GM12874 (cell line): ENCODE results near the gene BTNL9.

Source experiments
- TF ChIP-seq, protein P1 (sequence below): IDR thresholded peaks from 2 replicates; pipeline ENCODE4 v1.5.1; 2011; ENCODE audit warnings: low read depth, mild to moderate bottlenecking, control low read depth, low read length, moderate library complexity; ENCODE audit not compliant: insufficient read depth

BTNL9 gene

DNA sequence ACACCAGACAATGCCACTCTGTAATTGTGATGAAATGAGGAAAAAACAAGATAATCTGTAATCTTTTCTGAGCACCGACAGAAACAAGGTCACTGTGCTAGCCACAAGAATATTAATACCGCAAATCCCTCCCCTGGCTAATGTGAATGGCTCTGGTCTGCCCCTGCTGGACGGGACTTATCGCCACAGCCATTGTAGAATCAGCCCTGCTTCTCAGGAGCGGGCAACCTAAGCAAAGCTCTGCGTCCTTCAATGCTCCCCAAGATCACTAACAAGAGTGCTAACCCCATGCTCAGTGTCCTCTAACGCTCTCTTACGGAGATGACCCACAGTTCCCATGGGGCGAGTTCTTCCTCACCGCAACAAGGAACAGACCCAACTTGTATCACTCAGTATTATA lies 48.2 kb downstream of the BTNL9 start:
- TF ChIP-seq, protein P1, sequence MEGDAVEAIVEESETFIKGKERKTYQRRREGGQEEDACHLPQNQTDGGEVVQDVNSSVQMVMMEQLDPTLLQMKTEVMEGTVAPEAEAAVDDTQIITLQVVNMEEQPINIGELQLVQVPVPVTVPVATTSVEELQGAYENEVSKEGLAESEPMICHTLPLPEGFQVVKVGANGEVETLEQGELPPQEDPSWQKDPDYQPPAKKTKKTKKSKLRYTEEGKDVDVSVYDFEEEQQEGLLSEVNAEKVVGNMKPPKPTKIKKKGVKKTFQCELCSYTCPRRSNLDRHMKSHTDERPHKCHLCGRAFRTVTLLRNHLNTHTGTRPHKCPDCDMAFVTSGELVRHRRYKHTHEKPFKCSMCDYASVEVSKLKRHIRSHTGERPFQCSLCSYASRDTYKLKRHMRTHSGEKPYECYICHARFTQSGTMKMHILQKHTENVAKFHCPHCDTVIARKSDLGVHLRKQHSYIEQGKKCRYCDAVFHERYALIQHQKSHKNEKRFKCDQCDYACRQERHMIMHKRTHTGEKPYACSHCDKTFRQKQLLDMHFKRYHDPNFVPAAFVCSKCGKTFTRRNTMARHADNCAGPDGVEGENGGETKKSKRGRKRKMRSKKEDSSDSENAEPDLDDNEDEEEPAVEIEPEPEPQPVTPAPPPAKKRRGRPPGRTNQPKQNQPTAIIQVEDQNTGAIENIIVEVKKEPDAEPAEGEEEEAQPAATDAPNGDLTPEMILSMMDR = peak; percentile 41; the same call in 1 of the 2 replicates

DNA sequence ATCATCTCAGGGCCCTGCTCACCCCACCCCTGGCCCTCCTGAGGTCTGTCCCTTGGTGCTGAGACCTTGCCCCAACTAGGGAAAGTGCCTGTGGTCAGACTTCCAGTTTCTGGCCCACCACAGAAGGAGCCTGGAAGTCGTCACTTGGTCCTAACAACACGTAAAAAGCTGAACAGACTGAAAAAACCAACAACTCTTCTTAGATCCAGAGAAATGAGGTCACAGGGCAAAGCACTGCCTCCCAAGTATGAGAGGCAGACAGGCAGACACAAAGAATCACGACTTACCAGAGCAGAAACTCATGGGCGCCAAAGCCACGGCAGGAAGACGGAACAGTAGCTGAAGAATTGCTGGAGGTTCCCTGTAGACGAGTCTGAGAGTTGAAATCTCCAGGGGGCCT lies 52.4 kb downstream of the BTNL9 start:
- TF ChIP-seq, protein P1 = no peak

DNA sequence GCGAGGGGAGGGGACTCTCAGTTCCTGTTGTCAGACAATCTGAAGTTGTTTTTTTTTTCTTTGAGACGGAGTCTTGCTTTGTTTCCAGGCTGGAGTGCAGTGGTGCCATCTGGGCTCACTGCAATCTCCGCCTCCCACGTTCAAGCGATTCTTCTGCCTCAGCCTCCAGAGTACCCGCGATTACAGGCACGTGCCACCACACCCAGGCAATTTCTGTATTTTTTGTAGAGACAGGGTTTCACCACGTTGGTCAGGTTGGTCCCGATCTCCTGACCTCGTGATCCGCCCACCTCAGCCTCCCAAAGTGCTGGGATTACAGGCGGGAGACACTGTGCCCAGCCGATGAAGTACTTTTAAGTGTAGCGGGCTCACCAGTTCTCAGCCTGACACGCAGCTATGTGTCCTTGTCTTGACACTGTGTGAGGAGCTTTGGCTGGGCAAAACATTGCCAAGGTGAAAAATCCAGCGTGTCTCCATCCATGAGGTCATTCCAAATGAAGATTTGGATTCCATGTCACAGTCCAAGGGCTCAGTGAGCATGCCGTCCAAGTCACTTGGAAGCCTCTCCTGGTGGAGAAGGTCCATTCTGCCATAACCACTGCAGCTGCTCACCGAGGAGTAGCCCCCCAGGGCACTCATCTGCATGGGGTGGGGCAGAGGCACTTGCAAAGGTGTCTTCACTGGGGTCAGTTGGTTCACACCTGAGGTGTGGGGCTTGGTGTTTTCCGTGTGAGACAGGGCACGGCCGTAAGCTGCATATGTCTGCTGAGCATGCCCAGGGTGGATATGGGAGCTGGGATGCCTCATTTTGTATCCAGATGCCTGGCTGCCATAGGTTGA lies 58.9 kb downstream of the BTNL9 start:
- TF ChIP-seq, protein P1 = no peak

DNA sequence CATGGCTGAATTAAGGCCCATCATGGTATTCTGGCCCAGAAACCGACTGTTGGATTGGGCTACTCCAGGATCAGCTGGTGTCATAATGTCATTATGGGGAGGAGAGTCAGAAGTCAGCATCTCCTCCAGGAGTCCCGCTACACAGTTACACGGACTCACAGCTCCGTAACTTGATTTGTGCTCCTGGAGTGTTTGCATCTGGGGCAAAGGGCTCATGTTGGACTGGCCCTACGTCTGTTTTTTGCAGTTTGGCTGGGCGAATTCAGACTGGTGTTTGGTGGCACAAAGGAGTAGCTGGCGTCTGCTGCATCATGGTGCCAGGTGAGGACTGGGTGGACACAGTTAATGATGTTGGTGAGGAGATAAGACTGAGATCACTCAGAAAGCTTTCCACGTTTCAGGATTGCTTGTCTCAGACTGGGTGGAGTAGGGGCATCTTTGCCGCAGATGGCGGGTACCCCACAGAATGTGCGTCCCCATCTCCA lies 59.6 kb downstream of the BTNL9 start:
- TF ChIP-seq, protein P1 = no peak

DNA sequence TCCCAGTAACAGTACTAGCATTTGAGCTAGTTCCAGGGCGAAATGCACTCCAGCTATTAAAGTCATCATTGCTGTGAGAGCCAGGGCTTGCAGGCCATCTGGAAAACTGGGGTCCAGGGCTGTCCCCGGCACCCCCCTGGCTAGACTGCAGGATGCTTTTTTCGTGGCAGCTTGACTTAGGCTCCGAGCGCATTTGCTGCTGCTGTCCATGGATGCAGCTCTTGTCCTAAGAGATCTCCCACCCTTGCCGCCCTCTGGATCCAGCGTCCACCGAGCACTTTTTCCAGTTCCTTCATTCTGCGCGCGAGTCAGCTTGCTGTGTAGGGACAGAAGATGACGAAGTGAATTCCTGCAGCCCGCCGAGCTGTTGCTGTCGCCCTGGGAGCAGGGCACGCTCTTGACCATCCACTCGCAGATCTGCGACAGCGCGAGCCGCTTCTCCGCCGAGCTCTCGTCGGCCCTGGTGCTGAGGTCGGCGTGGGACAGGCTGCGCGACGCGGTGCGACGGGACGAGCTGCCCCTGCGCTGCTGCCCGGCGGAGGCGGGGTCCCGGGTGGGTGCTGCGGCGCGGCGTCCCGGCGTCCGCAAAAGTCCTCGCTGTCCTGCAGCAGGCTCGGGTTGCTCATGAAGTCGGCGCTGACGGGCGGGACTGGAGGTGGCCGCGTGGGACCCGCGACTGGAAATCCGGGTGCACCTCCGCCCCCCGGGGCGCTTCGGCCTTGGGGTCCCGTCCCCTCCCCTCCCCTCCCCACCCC lies 60.2 kb downstream of the BTNL9 start:
- TF ChIP-seq, protein P1 = no peak

DNA sequence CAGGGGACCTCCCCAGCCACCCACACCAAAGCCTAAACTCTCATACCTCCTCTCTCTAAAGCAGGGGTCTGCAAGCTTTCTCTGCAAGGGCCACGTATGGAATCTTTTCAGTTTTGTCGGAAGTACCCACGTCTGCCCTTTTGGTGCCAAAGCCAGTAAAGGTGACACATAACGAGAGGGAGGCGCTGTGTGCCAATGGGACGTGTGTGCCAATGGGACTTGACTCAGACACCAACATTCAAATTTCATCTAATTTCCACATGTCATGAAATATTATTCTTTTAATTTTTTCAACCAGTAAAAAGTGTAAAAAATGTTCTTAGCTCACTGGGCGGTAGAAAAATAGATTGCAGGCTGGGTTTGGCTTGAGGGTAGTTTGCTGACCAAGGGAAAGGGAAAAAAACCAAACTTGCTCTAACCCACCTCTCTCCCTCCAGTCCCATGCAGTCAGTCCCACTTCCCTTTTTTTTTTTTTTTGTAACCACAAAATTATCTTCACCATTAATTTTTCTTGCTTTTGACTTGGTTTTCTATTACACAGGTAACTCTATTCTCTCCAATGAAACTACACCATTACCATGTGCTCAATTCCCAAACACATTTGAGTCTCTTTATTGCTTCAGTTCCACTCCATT lies 65.4 kb downstream of the BTNL9 start:
- TF ChIP-seq, protein P1 = no peak

DNA sequence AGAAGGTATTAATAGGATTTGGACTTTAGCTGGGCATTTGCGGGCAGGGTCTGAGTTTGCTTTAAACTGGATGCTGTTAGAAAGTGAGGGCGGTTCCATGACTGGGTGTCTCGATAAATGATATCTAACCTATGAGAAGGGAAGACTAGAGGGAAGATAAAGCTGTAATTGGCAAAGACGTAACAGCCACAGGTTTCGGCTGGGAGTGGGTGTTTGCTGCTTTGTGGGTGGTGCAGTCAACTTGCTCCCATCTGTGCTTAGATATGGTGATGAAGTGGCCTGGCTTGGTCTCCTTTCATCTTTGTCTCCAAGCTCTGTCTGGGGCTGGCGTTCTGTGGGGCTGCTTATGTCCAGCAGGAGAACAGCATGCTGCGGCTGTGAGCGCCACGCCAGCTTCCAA lies 67.6 kb downstream of the BTNL9 start:
- TF ChIP-seq, protein P1 = no peak
